Ascending aorta (tissue), 2 donors: Measurements from ENCODE around the gene STARD13. TPM values are rescaled to one million over a fixed set of nuclear protein-coding genes. Genes with fewer than 3 reads are reported as not detected.

Experiments used
- DNase-seq, 2 donors: peaks; one replicate each; pipeline ENCODE4 v3.0.0-alpha.2; 2019; ENCODE audit warnings: low spot score in 2 of 2
- H3K27ac ChIP-seq, 2 donors: fragments of 200-600 bp; sonication (generic); one replicate each; pipeline ENCODE4 v1.5.1; 2016 to 2017; ENCODE audit warnings: mild to moderate bottlenecking in 1 of 2
- H3K27me3 ChIP-seq: fragments of 200-600 bp; sonication (generic); one replicate; pipeline ENCODE4 v1.5.1; 2017
- H3K36me3 ChIP-seq, 2 donors: fragments of 200-600 bp; sonication (generic); one replicate each; pipeline ENCODE4 v1.5.1; 2016
- H3K4me1 ChIP-seq, 2 donors: fragments of 200-600 bp; sonication (generic); one replicate each; pipeline ENCODE4 v1.5.1; 2016 to 2017; ENCODE audit warnings: mild to moderate bottlenecking in 1 of 2
- H3K4me3 ChIP-seq, 2 donors: fragments of 200-600 bp; sonication (generic); one replicate each; pipeline ENCODE4 v1.5.1; 2016 to 2017; ENCODE audit warnings: mild to moderate bottlenecking in 1 of 2
- H3K9me3 ChIP-seq, 2 donors: fragments of 200-600 bp; sonication (generic); one replicate each; pipeline ENCODE4 v1.5.1; 2016
- intact Hi-C: fragments of 100-400 bp; cut with DNase I; formaldehyde crosslinking; loops from one replicate; pipeline ENCODE4 v1.15.1; 2023
- total RNA-seq: library from RNA; depleted of rRNA; stranded (reverse); fragments of >200 nt; gene quantifications from one replicate; pipeline ENCODE4 v1.1.0, GENCODE V29; 2016
- TF ChIP-seq, protein P1 (sequence below), 3 experiments: fragments of 200-600 bp in 2 of 3; fragments of 450-650 bp in 1 of 3; sonication (generic) in 2 of 3; IDR thresholded peaks; one replicate each; pipeline ENCODE4 v1.5.1; 2016 to 2019; ENCODE audit warnings: antibody characterized with exemption in 3 of 3, mild to moderate bottlenecking in 1 of 3, moderate library complexity in 1 of 3

STARD13 gene
- total RNA-seq, 1 donor from 2014 or later, result 34.6 TPM

GRCh38 chr13:33213797-33214196, 71.8 kb downstream of the STARD13 start:
- Histone ChIP-seq H3K4me3 (peak overlapping the region in 1 of 2 donors; percentile 5), H3K27ac (peak overlapping the region in 1 of 2 donors; percentile 20), H3K27me3 (no peaks in the 10 kb centered on the region), H3K36me3 (no peaks in the 10 kb centered on the region), H3K9me3 (no peaks in the 10 kb centered on the region), H3K4me1 (peaks cover 3 to 15% of the 10 kb centered on the region in 2 donors)
- no peak for DNase-seq
- TF ChIP-seq, protein P1, sequence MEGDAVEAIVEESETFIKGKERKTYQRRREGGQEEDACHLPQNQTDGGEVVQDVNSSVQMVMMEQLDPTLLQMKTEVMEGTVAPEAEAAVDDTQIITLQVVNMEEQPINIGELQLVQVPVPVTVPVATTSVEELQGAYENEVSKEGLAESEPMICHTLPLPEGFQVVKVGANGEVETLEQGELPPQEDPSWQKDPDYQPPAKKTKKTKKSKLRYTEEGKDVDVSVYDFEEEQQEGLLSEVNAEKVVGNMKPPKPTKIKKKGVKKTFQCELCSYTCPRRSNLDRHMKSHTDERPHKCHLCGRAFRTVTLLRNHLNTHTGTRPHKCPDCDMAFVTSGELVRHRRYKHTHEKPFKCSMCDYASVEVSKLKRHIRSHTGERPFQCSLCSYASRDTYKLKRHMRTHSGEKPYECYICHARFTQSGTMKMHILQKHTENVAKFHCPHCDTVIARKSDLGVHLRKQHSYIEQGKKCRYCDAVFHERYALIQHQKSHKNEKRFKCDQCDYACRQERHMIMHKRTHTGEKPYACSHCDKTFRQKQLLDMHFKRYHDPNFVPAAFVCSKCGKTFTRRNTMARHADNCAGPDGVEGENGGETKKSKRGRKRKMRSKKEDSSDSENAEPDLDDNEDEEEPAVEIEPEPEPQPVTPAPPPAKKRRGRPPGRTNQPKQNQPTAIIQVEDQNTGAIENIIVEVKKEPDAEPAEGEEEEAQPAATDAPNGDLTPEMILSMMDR (IDR thresholded peaks at IDR 0.05), result no peak
- intact Hi-C loops, result no loop called here

- Histone ChIP-seq H3K36me3 (no peaks in the 10 kb centered on the region), H3K27me3 (no peaks in the 10 kb centered on the region), H3K9me3 (no peaks in the 10 kb centered on the region), H3K27ac (peak overlapping the region in 1 of 2 donors; percentile 20), H3K4me3 (no peak overlapping the region), H3K4me1 (peaks cover 3 to 15% of the 10 kb centered on the region in 2 donors)
- intact Hi-C loops, result no loop called here
- DNase-seq, result no peak
- TF ChIP-seq, protein P1 (IDR thresholded peaks at IDR 0.05), result no peak
These were observed 72.4 kb downstream of the STARD13 start for GRCh38 chr13:33213024-33213768.

DNA sequence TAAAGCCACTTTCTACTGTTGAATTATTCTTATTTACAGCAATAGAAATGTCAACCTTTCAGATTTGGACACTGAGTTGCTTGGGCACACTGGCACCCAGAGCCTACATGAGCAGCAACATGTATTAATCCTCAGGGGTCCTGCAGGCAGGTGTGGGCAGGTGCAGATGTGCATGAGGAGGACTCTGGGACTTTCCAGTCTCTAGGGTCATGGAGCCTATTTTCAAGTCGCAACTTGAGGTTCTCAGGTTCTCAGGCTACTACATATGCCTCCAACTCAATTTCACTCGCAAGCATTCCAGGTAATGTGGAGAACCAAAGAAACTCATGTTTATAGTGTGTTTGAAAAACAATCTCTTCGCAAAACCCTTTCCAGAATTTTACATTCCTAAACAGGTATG, 73.2 kb downstream of the STARD13 start:
- H3K9me3 ChIP-seq, result no peaks in the 10 kb centered on the region
- no peaks in the 10 kb centered on the region for H3K36me3 ChIP-seq
- H3K27me3 ChIP-seq, result no peaks in the 10 kb centered on the region
- peaks cover 3 to 22% of the 10 kb centered on the region in 2 donors for H3K4me1 ChIP-seq
- no peak overlapping the region for H3K4me3 ChIP-seq
- TF ChIP-seq, protein P1 (IDR thresholded peaks at IDR 0.05), result no peak
- H3K27ac ChIP-seq, result no peak overlapping the region
- no peak for DNase-seq
- intact Hi-C loops, result no loop called here

GRCh38 chr13:33210090-33210489, 75.5 kb downstream of the STARD13 start:
- no peak overlapping the region for H3K27ac ChIP-seq
- H3K9me3 ChIP-seq, result no peaks in the 10 kb centered on the region
- DNase-seq, result no peak
- no peaks in the 10 kb centered on the region for H3K36me3 ChIP-seq
- H3K4me3 ChIP-seq, result no peak overlapping the region
- TF ChIP-seq, protein P1 (IDR thresholded peaks at IDR 0.05), result no peak
- no peaks in the 10 kb centered on the region for H3K27me3 ChIP-seq
- peaks cover 3 to 33% of the 10 kb centered on the region in 2 donors for H3K4me1 ChIP-seq
- intact Hi-C loops, result no loop called here

- H3K4me1 ChIP-seq, result peaks cover 3 to 20% of the 10 kb centered on the region in 2 donors
These were observed 77.0 kb downstream of the STARD13 start for GRCh38 chr13:33208290-33209220.

More at GRCh38 chr13:33208290-33209220, 77.0 kb downstream of the STARD13 start:
- Histone ChIP-seq H3K9me3 (no peaks in the 10 kb centered on the region), H3K36me3 (no peaks in the 10 kb centered on the region), H3K27me3 (no peaks in the 10 kb centered on the region), H3K27ac (peak overlapping the region; percentile 71 to 82), H3K4me3 (no peak overlapping the region)
- TF ChIP-seq, protein P1 (IDR thresholded peaks at IDR 0.05), result no peak
- no peak for DNase-seq
- intact Hi-C loops, result loop anchor here (5.0 kb wide), 1 partner anchor 101 kb away; no protein-coding TSS in a partner anchor
